Thymus (tissue), 11 donors: ENCODE measurements around the gene PPP1R1B. TPM values are rescaled to one million over a fixed set of nuclear protein-coding genes. Genes with fewer than 3 reads are reported as not detected.
A peak's percentile ranks its signal among the peaks of the same experiment; 100 is the strongest.

Source experiments
- DNase-seq, 9 donors: peaks; one replicate each; pipeline ENCODE4 v3.0.0-alpha.2; 2013; ENCODE audit warnings: low spot score in 9 of 9, low read depth in 6 of 9, missing footprints in 1 of 9
- H3K27ac ChIP-seq, 2 donors: one replicate each; pipeline ENCODE4 v1.5.1; 2013; ENCODE audit warnings: control low read depth in 1 of 2, low read depth in 1 of 2, low read length in 1 of 2, mild to moderate bottlenecking in 1 of 2, moderate library complexity in 1 of 2
- H3K27me3 ChIP-seq, 2 donors: one replicate each; pipeline ENCODE4 v1.5.1; 2013; ENCODE audit warnings: low read length in 1 of 2; ENCODE audit not compliant: control insufficient read depth in 2 of 2, insufficient read depth in 1 of 2
- H3K36me3 ChIP-seq, 2 donors: one replicate each; pipeline ENCODE4 v1.5.1; 2013; ENCODE audit warnings: low read length in 1 of 2, mild to moderate bottlenecking in 1 of 2, moderate library complexity in 1 of 2; ENCODE audit not compliant: control insufficient read depth in 2 of 2, insufficient read depth in 2 of 2
- H3K4me1 ChIP-seq, 2 donors: one replicate each; pipeline ENCODE4 v1.5.1; 2013; ENCODE audit warnings: low read length in 2 of 2; ENCODE audit not compliant: control insufficient read depth in 2 of 2, insufficient read depth in 2 of 2
- H3K4me3 ChIP-seq, 2 donors: one replicate each; pipeline ENCODE4 v1.5.1; 2013; ENCODE audit warnings: low read length in 2 of 2, control low read depth in 1 of 2, mild to moderate bottlenecking in 1 of 2
- H3K9me3 ChIP-seq, 2 donors: one replicate each; pipeline ENCODE4 v1.5.1; 2013; ENCODE audit warnings: low read length in 1 of 2, mild to moderate bottlenecking in 1 of 2; ENCODE audit not compliant: control insufficient read depth in 2 of 2, insufficient read depth in 1 of 2
- whole genome bisulfite sequencing: extraction: QIAGEN DNeasy Blood & Tissue Kit; methylation state at CpG from one replicate; pipeline ENCODE4 v1.1.7; 2013; 5-methylcytosine and 5-hydroxymethylcytosine counted together
- polyA plus RNA-seq: library from polyadenylated mRNA; stranded (reverse); fragments of 200-250 nt; gene quantifications from one replicate; pipeline ENCODE4 v1.2.3, GENCODE V29; 2013
- total RNA-seq: library from RNA; stranded (reverse); fragments of 120-200 nt; gene quantifications from one replicate; pipeline ENCODE4 v1.2.4, GENCODE V29; 2013
- donor health status: healthy.

The PPP1R1B gene
- total and polyA plus RNA-seq, 2 donors = 1.3 to 1.8 TPM

DNA sequence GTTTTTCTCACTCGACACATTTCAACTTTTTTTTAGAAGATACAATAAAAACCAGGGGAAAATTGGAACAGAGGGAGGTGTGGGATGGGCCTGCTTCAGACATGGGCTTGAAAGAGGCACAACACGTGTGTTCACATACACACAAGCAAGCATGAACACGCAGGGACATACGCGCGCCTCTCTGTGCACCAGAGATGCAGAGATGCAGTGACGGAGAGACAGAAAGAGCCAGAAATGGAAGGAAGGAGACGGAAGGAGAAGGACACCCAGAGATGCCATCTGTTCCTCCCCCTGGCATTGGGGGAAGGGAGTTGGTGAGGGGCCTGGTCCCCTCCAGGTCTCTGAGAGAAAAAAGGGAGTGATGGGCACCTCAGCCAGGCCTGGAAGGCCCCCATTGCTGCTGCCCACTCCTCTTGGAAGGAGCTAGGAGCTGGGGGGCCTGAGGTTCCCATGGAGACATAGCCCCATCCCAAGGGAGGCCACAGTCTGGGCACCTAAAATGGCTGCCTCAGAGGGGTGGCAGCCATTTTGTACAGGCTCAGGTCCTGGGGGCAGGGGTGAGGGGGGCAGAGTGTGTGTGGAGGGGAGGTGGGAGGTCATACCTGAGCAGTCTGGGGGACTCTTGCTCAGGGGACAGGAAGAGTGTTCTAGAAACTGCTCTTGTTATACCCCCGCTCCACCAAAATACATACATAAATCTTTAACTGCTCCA lies 15.2 kb upstream of the PPP1R1B start:
- H3K27me3 ChIP-seq = peaks cover 51 to 97% of the 10 kb centered on the region in 2 donors
- H3K36me3 ChIP-seq = no peaks in the 10 kb centered on the region
- DNase-seq = no peak
- 95% methylated on average over 9 of the region's 9 CpGs for WGBS
- no peak overlapping the region for H3K4me3 ChIP-seq
- no peaks in the 10 kb centered on the region for H3K4me1 ChIP-seq
- no peaks in the 10 kb centered on the region for H3K9me3 ChIP-seq
- no peak overlapping the region for H3K27ac ChIP-seq

DNA sequence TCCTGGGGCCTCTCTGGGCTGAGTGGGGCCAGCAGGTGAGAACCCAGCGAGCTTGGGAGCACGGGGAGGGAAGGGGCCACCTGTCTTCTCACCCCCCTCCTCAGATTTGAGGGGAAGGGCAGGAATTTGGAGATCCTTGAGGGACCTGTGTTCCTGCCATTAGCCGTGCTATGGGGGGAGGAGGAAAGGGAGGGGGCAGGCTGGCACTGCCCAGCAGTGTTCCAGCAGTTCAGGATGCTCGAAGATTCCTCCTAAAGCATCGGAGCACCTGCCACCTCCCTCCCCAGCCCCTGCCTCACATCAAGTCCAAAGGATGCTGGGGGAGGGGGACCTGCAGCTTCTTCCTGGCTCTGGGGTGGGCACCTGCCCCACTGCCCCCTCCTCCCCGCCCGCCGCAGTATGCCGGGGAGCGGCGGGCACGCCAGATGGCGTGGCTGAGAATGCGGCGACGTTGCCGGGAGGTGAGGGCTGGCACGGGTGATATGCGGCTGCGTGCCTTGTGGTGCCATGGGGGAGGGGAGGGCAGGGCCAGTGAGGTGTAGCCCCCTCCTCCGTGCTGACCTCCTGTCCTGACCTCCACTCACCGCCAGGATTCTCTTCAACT lies 14.4 kb upstream of the PPP1R1B start:
- no peak overlapping the region for H3K27ac ChIP-seq
- DNase-seq = no peak
- peaks cover 51 to 97% of the 10 kb centered on the region in 2 donors for H3K27me3 ChIP-seq
- H3K4me3 ChIP-seq = no peak overlapping the region
- H3K4me1 ChIP-seq = peaks cover 1 to 4% of the 10 kb centered on the region in 2 donors
- H3K9me3 ChIP-seq = peaks cover 0 to 4% of the 10 kb centered on the region in 2 donors
- 88% methylated on average over 22 of the region's 22 CpGs for WGBS
- H3K36me3 ChIP-seq = no peaks in the 10 kb centered on the region

DNA sequence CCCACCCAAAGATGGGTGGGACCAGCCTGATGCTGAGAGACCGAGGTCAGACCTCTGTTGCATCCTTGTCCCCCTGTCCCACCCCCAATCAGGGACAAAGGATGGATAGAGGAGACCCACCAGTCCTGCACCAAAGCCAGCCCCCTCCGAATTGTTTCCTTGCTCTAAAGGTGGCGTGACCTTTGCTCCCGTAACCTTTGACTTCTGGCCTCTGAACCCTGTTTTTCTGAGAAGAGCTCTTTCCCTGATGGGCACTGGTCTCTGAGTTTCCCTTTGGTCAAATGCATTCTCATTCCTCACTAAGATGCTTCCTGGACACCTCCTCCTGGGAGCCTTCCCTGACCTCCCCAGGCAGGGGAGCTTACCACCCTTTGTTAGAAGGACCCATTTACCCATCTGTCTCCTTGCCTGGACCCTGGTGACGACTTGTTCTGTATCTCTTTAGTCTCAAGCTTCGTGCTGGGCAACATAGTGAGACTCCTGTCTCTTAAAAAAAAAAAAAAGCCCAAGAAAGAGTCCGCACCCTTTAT lies 13.8 kb upstream of the PPP1R1B start:
- Histone ChIP-seq H3K9me3 (peaks cover 0 to 5% of the 10 kb centered on the region in 2 donors), H3K27me3 (peaks cover 47 to 94% of the 10 kb centered on the region in 2 donors), H3K27ac (no peak overlapping the region), H3K4me1 (peaks cover 3 to 6% of the 10 kb centered on the region in 2 donors), H3K36me3 (no peaks in the 10 kb centered on the region), H3K4me3 (no peak overlapping the region)
- WGBS = 88% methylated on average over 7 of the region's 7 CpGs
- DNase-seq = no peak

DNA sequence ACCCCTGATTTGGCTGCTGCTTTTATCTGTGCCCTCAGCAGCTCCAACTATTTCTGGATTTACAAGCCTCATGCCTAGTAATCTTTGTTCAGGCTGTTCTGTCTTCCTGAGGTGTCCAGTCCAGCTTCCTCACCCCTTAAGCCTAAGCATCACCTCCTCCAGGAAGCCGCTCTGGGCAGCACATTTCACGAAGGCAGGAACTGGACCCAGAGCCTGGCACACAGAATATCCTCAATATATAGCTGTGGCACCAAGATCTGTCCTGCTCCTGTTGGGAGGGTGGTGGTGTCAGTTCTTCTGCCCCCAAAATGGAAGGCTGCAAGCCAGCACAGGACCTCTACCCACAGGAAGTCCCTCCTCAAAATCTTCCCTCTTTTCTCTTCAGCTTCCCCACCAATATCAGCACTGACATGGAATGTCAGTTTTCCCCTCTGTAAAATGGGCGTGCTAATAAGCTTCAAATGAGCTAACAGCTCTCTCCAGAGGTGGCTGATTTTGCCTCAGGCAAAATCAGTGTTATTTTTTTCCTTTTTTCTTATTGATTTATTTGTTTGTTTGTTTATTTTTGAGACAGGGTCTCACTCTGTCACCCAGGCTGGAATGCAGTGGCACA lies 12.1 kb upstream of the PPP1R1B start:
- Histone ChIP-seq H3K4me3 (no peak overlapping the region), H3K4me1 (peaks cover 7 to 13% of the 10 kb centered on the region in 2 donors), H3K27me3 (peaks cover 36 to 93% of the 10 kb centered on the region in 2 donors), H3K27ac (no peak overlapping the region), H3K9me3 (peaks cover 0 to 5% of the 10 kb centered on the region in 2 donors), H3K36me3 (no peaks in the 10 kb centered on the region)
- DNase-seq = no peak
- WGBS = 94% methylated on average over 3 of the region's 3 CpGs

DNA sequence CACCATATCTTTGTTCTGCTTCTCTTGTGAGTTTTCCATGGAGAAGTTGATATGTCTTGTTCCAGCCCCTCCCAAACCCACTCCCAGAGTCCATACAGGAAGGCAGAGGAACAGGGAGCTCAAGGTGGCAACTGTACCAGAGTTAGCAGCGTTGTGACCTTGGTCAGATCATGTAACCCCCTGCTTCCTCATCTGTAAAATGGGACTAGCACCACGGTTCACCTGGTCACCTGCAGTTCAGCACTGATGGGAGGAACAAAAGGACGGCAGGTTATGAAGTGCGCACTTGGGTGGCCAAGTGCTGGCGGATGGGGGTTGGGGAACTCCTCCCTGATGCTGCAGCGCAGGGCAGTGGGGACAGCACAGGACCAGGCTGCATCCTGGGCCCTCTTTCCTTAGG lies 11.3 kb upstream of the PPP1R1B start:
- Histone ChIP-seq H3K27me3 (peaks cover 32 to 93% of the 10 kb centered on the region in 2 donors), H3K4me3 (no peak overlapping the region), H3K4me1 (peaks cover 7 to 13% of the 10 kb centered on the region in 2 donors), H3K36me3 (no peaks in the 10 kb centered on the region), H3K27ac (no peak overlapping the region), H3K9me3 (peaks cover 0 to 5% of the 10 kb centered on the region in 2 donors)
- WGBS = 57% methylated on average over 6 of the region's 6 CpGs
- DNase-seq = no peak

DNA sequence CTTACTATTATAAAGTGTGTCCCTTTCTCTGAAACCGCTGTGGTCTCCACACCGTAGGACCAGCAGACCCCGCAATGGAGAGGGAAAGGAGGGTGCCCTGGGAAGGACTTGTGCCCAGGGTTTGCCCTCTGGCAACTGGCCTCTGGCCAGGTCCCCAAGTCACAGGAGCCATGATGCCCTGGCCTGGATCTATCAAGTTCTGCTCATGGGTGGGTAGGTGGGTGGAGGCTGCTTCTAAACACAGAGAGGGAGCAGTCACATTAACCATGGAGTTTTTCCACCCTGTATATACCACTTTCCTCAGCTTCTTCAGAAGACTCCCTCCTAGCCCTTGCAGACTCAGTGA lies 9.7 kb upstream of the PPP1R1B start:
- H3K4me3 ChIP-seq = no peak overlapping the region
- WGBS = 97% methylated on average over 3 of the region's 3 CpGs
- no peak for DNase-seq
- H3K9me3 ChIP-seq = peaks cover 0 to 5% of the 10 kb centered on the region in 2 donors
- no peak overlapping the region for H3K27ac ChIP-seq
- H3K27me3 ChIP-seq = peaks cover 24 to 92% of the 10 kb centered on the region in 2 donors
- peaks cover 7 to 18% of the 10 kb centered on the region in 2 donors for H3K4me1 ChIP-seq
- no peaks in the 10 kb centered on the region for H3K36me3 ChIP-seq

DNA sequence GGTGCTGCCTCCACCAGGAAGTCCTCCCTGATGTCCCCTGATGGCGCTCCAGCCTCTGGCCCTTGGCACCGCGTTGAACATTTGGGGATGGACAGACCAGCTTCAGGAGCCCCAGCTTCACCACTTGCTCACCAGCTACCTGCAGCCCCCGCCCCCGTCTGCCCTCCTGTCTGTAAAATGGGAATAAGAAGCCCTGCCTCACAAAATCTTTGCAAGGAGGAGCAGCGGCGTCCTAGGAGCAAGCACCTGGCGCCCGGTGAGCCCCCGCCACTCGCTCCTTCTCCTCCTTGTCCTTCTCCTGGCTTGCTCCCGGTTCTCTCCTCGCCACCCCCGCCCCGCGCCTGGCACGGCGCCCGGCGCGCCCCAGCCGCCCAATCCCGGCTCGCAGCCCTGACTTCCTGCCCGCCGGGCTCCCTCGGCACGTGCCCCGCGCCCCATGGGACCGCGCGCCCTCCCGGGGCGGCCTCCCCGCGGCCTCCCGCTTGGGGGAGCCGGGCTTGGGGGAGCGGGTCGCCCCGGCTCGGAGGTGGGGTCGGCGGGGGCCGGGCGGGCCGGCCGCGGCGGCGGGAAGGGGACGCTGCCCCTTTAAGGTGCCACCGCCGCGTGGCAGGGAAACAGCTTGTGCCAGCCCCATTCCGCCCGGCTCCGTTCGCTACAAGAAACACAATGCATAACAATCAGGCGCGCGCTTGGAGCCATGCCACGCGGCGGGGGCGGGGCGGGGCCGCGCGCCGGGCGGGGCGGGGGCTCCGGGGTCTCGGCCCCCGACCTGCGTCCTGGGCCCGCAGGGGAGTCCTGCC lies 9.1 kb upstream of the PPP1R1B start:
- DNase-seq = peak in 5 of 9 donors; percentile 10 to 59 (median 33)
- 2% methylated on average over 79 of the region's 79 CpGs for WGBS
- peak overlapping the region; percentile 16 to 58 for H3K4me3 ChIP-seq
- H3K9me3 ChIP-seq = peaks cover 0 to 5% of the 10 kb centered on the region in 2 donors
- H3K27ac ChIP-seq = no peak overlapping the region
- no peaks in the 10 kb centered on the region for H3K36me3 ChIP-seq
- peaks cover 18 to 86% of the 10 kb centered on the region in 2 donors for H3K27me3 ChIP-seq
- H3K4me1 ChIP-seq = peaks cover 7 to 22% of the 10 kb centered on the region in 2 donors

DNA sequence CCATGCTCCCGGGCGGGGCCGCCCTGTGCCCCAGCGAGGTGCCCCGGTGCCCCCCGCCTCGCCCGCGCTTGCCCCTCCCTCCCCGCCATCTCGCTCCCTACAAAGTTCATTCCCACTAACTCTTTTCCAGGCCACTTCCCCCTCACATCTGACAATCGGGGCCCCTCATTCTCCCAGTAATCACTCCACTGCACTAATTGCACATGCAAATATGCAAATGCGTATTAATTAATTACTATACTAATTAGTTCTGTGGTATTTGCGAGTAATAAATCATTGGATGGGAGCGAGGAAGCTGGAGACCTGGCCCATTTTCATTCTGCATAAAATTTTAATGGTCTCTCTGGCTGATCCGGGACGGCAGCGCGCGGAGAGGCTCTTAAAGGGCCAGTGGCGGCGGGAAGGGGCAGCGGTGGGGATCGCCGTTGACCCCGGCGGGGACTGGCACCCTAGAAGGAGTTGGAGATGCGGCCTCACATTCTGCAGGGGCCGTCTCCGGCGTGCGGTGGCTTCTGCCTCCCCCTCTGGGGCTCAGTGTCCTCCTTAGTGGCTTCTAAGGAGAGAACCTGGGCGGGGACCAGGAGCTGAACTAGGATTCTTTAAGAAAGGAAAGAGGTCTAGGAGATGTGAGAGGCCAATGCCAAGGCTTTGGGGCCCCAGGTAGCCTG lies 8.4 kb upstream of the PPP1R1B start:
- no peaks in the 10 kb centered on the region for H3K36me3 ChIP-seq
- DNase-seq = no peak
- no peak overlapping the region for H3K27ac ChIP-seq
- peaks cover 0 to 5% of the 10 kb centered on the region in 2 donors for H3K9me3 ChIP-seq
- peaks cover 7 to 25% of the 10 kb centered on the region in 2 donors for H3K4me1 ChIP-seq
- WGBS = 5% methylated on average over 33 of the region's 33 CpGs
- H3K4me3 ChIP-seq = peak overlapping the region; percentile 30 to 58
- peaks cover 18 to 81% of the 10 kb centered on the region in 2 donors for H3K27me3 ChIP-seq
